Upper lobe of left lung (tissue), 6 donors: ENCODE results near the gene NFIL3. TPM values are rescaled to one million over a fixed set of nuclear protein-coding genes. Genes with fewer than 3 reads are reported as not detected.
"Not testable (repeated sequence)": the region's sequence is repeated elsewhere in the genome, so short reads cannot be mapped to it uniquely, and the experiment has no call there.

ENCODE experiments used
- ATAC-seq, 2 donors: fragments of 200-7000 bp; cut with Tn5 transposase; one replicate each; pipeline ENCODE4 v1.9.1; 2022; ENCODE audit warnings: mild to moderate bottlenecking in 2 of 2, moderate library complexity in 2 of 2; ENCODE audit not compliant: low FRiP score in 2 of 2
- DNase-seq, 2 donors: peaks; one replicate each; pipeline ENCODE4 v3.0.0-alpha.2; 2019 to 2020
- H3K27ac ChIP-seq, 4 donors: fragments of 200-600 bp; sonication (generic); one replicate each; pipeline ENCODE4 v1.5.1; 2016 to 2019
- H3K27me3 ChIP-seq, 4 donors: fragments of 200-600 bp; sonication (generic); one replicate each; pipeline ENCODE4 v1.5.1; 2017 to 2019
- H3K36me3 ChIP-seq, 4 donors: fragments of 200-600 bp; sonication (generic); one replicate each; pipeline ENCODE4 v1.5.1; 2016 to 2019
- H3K4me1 ChIP-seq, 4 donors: fragments of 200-600 bp; sonication (generic); one replicate each; pipeline ENCODE4 v1.5.1; 2018 to 2019
- H3K4me3 ChIP-seq, 4 donors: fragments of 200-600 bp; sonication (generic); one replicate each; pipeline ENCODE4 v1.5.1; 2017 to 2019; ENCODE audit warnings: mild to moderate bottlenecking in 2 of 4, moderate library complexity in 1 of 4
- H3K9me3 ChIP-seq, 4 donors: fragments of 200-600 bp; sonication (generic); one replicate each; pipeline ENCODE4 v1.5.1; 2018 to 2019
- CTCF ChIP-seq, 6 experiments: fragments of 450-650 bp in 4 of 6; fragments of 200-600 bp in 2 of 6; sonication (generic) in 2 of 6; IDR thresholded peaks; one replicate each; pipeline ENCODE4 v1.5.1; 2016 to 2019; ENCODE audit warnings: antibody characterized with exemption in 6 of 6
- EP300 ChIP-seq, 4 donors: sonication (generic); formaldehyde crosslinking; IDR thresholded peaks; one replicate each; pipeline ENCODE4 v1.5.1; 2017; ENCODE audit warnings: antibody characterized with exemption in 4 of 4, control low read depth in 2 of 4
- POLR2A ChIP-seq, 4 donors: fragments of 450-650 bp; IDR thresholded peaks; one replicate each; pipeline ENCODE4 v1.5.1; 2016 to 2017; ENCODE audit warnings: antibody characterized with exemption in 4 of 4, mild to moderate bottlenecking in 2 of 4
- POLR2AphosphoS5 ChIP-seq, 2 donors: sonication (generic); formaldehyde crosslinking; IDR thresholded peaks; one replicate each; pipeline ENCODE4 v1.5.1; 2017; ENCODE audit warnings: antibody characterized with exemption in 2 of 2
- WGBS, 2 donors: methylation state at CpG; one replicate each; pipeline ENCODE4 v1.1.5; 2017 to 2018; 5-methylcytosine and 5-hydroxymethylcytosine counted together
- total RNA-seq, 6 donors: library from RNA; depleted of rRNA in 4 of 6; stranded (reverse); fragments of >200 nt in 4 of 6; gene quantifications; one replicate each; pipeline versions ENCODE4 v1.1.0 to v1.2.1, GENCODE V29; 2016 to 2021
- donor health status: DM: no; HTN: no; CAD: no; lungs with moderate emphysema.
- donor health status: DM: no; HTN: yes; CAD: no; lungs with severe emphysema.

NFIL3 gene
- total RNA-seq, 6 donors from 2014 or later: 14.7 to 41.3 (median 24.4) TPM

- Histone ChIP-seq H3K36me3 (no peaks in the 10 kb centered on the region), H3K4me1 (no peaks in the 10 kb centered on the region), H3K9me3 (no peaks in the 10 kb centered on the region), H3K4me3 (no peak overlapping the region), H3K27ac (no peak overlapping the region), H3K27me3 (no peaks in the 10 kb centered on the region)
- ATAC-seq: no peak
- 53 to 75% methylated on average over 5 of the region's 5 CpGs for WGBS, 2 donors
- no peak for DNase-seq
- no peak for TF ChIP-seq POLR2A (IDR thresholded peaks at IDR 0.05)
- TF ChIP-seq EP300 (IDR thresholded peaks at IDR 0.05): no peak
- no peak for TF ChIP-seq CTCF (IDR thresholded peaks at IDR 0.05)
- no peak for TF ChIP-seq POLR2AphosphoS5 (IDR thresholded peaks at IDR 0.05)
Measured at GRCh38 chr9:91391412-91391811, 32.2 kb downstream of the NFIL3 start.

GRCh38 chr9:91389686-91390085, 33.9 kb downstream of the NFIL3 start:
- not testable (repeated sequence) for DNase-seq, H3K9me3 ChIP-seq, H3K4me1 ChIP-seq, H3K36me3 ChIP-seq, H3K4me3 ChIP-seq, H3K27ac ChIP-seq, H3K27me3 ChIP-seq, ATAC-seq
- WGBS, 2 donors: 96% methylated on average over 4 of the region's 4 CpGs

GRCh38 chr9:91386765-91387164, 36.9 kb downstream of the NFIL3 start:
- H3K27ac ChIP-seq: no peak overlapping the region
- DNase-seq (no peak), ATAC-seq (no peak)
- TF ChIP-seq CTCF (IDR thresholded peaks at IDR 0.05) (no peak), EP300 (IDR thresholded peaks at IDR 0.05) (no peak), POLR2AphosphoS5 (IDR thresholded peaks at IDR 0.05) (no peak), POLR2A (IDR thresholded peaks at IDR 0.05) (no peak)
- no peak overlapping the region for H3K4me3 ChIP-seq
- no peaks in the 10 kb centered on the region for H3K4me1 ChIP-seq
- no peaks in the 10 kb centered on the region for H3K27me3 ChIP-seq
- no peaks in the 10 kb centered on the region for H3K36me3 ChIP-seq
- no peaks in the 10 kb centered on the region for H3K9me3 ChIP-seq

GRCh38 chr9:91384954-91385353, 38.7 kb downstream of the NFIL3 start:
- Histone ChIP-seq H3K4me1 (no peaks in the 10 kb centered on the region), H3K27me3 (no peaks in the 10 kb centered on the region), H3K9me3 (no peaks in the 10 kb centered on the region), H3K36me3 (no peaks in the 10 kb centered on the region), H3K4me3 (no peak overlapping the region), H3K27ac (no peak overlapping the region)
- 74 to 94% methylated on average over 1 of the region's 1 CpG for WGBS, 2 donors
- TF ChIP-seq POLR2A (IDR thresholded peaks at IDR 0.05) (no peak), POLR2AphosphoS5 (IDR thresholded peaks at IDR 0.05) (no peak), CTCF (IDR thresholded peaks at IDR 0.05) (no peak), EP300 (IDR thresholded peaks at IDR 0.05) (no peak)
- ATAC-seq: no peak
- no peak for DNase-seq

- TF ChIP-seq CTCF (IDR thresholded peaks at IDR 0.05) (no peak), EP300 (IDR thresholded peaks at IDR 0.05) (no peak), POLR2A (IDR thresholded peaks at IDR 0.05) (no peak), POLR2AphosphoS5 (IDR thresholded peaks at IDR 0.05) (no peak)
- H3K4me3 ChIP-seq: no peak overlapping the region
- no peaks in the 10 kb centered on the region for H3K27me3 ChIP-seq
- H3K4me1 ChIP-seq: peaks cover 0 to 8% (median 6%) of the 10 kb centered on the region in 4 donors
- DNase-seq (no peak), ATAC-seq (no peak)
- no peaks in the 10 kb centered on the region for H3K9me3 ChIP-seq
- no peak overlapping the region for H3K27ac ChIP-seq
- no peaks in the 10 kb centered on the region for H3K36me3 ChIP-seq
Measured at GRCh38 chr9:91383577-91383976, 40.1 kb downstream of the NFIL3 start.
